GM18870 (cell line): ENCODE measurements around the gene RPS18.
"Not testable (repeated sequence)": the region's sequence is repeated elsewhere in the genome, so short reads cannot be mapped to it uniquely, and the experiment has no call there.

Experiments
- ATAC-seq: cut with Tn5 transposase; IDR thresholded peaks from one replicate; pipeline ENCODE4 v1.9.1; 2021; ENCODE audit warnings: moderate library complexity; ENCODE audit not compliant: unreplicated experiment

Gene RPS18

GRCh38 chr6:33272275-33273128 lies 627 bp downstream of the RPS18 start:
- ATAC-seq = no peak

- ATAC-seq = no peak
Observed at GRCh38 chr6:33273129-33273923, 1.5 kb downstream of the RPS18 start.

GRCh38 chr6:33273924-33274902 lies 2.3 kb downstream of the RPS18 start:
- ATAC-seq = no peak

- not testable (repeated sequence) for ATAC-seq
Observed at GRCh38 chr6:33275795-33276580, 4.1 kb downstream of the RPS18 start.

- no peak for ATAC-seq
Observed at GRCh38 chr6:33276581-33276863, 4.6 kb downstream of the RPS18 start.

GRCh38 chr6:33276864-33277662 lies 5.2 kb downstream of the RPS18 start, which contains the start of gene B3GALT4:
TSS of gene B3GALT4 (plus strand) at chr6:33277123. CDS start at chr6:33277420, 297 bp downstream.
- peak; percentile 37 for ATAC-seq

GRCh38 chr6:33277663-33278391 lies 6.0 kb downstream of the RPS18 start:
- ATAC-seq = peak; percentile 8

- ATAC-seq = no peak
Observed at GRCh38 chr6:33278392-33278741, 6.5 kb downstream of the RPS18 start.

- ATAC-seq = no peak
Observed at GRCh38 chr6:33278810-33279209, 6.9 kb downstream of the RPS18 start.

- no peak for ATAC-seq
Observed at GRCh38 chr6:33279257-33279695, 7.4 kb downstream of the RPS18 start.

GRCh38 chr6:33279971-33280511 lies 8.2 kb downstream of the RPS18 start:
- no peak for ATAC-seq

GRCh38 chr6:33280539-33280938 lies 8.7 kb downstream of the RPS18 start:
- no peak for ATAC-seq

- ATAC-seq = not testable (repeated sequence)
Observed at GRCh38 chr6:33285214-33285613, 13.3 kb downstream of the RPS18 start.

GRCh38 chr6:33286946-33287914 lies 15.4 kb downstream of the RPS18 start:
- ATAC-seq = no peak

- no peak for ATAC-seq
Observed at GRCh38 chr6:33288141-33288920, 16.5 kb downstream of the RPS18 start.
